Fibroblast of villous mesenchyme (primary cell): ENCODE results near the gene CABLES2. TPM values are rescaled to one million over a fixed set of nuclear protein-coding genes. Genes with fewer than 3 reads are reported as not detected.
"Not testable (repeated sequence)": the region's sequence is repeated elsewhere in the genome, so short reads cannot be mapped to it uniquely, and the experiment has no call there.

Experiments
- DNase-seq: peaks from one replicate; pipeline ENCODE4 v3.0.0-alpha.2; 2010; ENCODE audit warnings: low read depth
- H3K4me3 ChIP-seq: 2 replicates; pipeline ENCODE4 v1.5.1; 2011; ENCODE audit warnings: low read depth, mild to moderate bottlenecking, low read length
- total RNA-seq: library from RNA; depleted of rRNA; stranded (reverse); fragments of >200 nt; gene quantifications from 2 replicates; pipeline ENCODE4 v1.2.3, GENCODE V29; 2012
- TF ChIP-seq, protein P1 (sequence below): IDR thresholded peaks from 2 replicates; pipeline ENCODE4 v1.5.1; 2012; ENCODE audit warnings: low read depth, mild to moderate bottlenecking, low read length; ENCODE audit not compliant: insufficient read depth

The CABLES2 gene
- total RNA-seq, 1 donor, result 1.7 TPM

DNA sequence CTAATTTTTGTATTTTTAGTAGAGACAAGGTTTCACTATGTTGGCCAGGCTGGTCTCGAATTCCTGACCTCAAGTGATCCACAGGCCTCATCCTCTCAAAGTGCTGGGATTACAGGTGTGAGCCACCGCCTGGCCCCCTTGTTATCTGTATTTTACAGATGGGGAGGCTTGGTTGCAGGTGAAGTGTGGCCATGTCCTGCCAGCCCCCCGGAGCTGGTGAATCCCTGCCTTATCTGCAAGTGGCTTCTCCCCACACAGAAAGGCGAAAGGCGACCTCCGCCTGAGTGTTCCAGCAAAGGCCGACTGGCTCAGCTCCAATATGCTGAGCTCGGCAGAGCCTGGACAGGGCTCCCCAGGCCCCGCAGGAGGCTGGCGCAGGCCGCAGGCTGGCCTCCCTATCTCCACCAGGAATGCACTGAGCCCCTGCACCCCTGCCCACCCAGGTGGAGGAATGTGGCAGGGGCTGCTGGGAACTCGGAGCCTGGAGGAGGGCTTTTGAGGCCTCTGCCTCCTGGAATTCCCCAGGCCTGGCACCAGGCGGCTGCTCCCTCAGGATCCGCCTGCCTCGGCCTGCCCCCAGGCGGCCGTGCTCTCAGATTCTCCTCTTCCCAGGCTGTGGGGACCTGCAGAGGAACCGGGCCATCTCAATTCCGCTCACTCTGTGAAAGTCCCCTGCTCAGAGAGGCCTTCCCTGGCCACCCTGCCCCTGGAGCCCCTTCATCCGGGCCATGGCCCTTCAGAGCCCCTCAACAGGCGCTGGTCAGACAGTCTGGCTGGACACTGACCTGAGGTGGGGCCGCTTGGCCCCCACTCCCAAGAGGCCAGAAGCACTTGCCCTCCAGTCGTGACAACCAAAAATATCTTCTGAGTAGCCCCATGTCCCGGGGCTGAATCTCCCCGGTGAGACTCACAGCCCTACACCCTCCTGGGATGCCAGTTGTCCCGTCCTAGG lies 30.7 kb downstream of the CABLES2 start:
- DNase-seq, result peak; percentile 91
- TF ChIP-seq, protein P1, sequence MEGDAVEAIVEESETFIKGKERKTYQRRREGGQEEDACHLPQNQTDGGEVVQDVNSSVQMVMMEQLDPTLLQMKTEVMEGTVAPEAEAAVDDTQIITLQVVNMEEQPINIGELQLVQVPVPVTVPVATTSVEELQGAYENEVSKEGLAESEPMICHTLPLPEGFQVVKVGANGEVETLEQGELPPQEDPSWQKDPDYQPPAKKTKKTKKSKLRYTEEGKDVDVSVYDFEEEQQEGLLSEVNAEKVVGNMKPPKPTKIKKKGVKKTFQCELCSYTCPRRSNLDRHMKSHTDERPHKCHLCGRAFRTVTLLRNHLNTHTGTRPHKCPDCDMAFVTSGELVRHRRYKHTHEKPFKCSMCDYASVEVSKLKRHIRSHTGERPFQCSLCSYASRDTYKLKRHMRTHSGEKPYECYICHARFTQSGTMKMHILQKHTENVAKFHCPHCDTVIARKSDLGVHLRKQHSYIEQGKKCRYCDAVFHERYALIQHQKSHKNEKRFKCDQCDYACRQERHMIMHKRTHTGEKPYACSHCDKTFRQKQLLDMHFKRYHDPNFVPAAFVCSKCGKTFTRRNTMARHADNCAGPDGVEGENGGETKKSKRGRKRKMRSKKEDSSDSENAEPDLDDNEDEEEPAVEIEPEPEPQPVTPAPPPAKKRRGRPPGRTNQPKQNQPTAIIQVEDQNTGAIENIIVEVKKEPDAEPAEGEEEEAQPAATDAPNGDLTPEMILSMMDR, result peak; percentile 69
- H3K4me3 ChIP-seq, result no peak overlapping the region

DNA sequence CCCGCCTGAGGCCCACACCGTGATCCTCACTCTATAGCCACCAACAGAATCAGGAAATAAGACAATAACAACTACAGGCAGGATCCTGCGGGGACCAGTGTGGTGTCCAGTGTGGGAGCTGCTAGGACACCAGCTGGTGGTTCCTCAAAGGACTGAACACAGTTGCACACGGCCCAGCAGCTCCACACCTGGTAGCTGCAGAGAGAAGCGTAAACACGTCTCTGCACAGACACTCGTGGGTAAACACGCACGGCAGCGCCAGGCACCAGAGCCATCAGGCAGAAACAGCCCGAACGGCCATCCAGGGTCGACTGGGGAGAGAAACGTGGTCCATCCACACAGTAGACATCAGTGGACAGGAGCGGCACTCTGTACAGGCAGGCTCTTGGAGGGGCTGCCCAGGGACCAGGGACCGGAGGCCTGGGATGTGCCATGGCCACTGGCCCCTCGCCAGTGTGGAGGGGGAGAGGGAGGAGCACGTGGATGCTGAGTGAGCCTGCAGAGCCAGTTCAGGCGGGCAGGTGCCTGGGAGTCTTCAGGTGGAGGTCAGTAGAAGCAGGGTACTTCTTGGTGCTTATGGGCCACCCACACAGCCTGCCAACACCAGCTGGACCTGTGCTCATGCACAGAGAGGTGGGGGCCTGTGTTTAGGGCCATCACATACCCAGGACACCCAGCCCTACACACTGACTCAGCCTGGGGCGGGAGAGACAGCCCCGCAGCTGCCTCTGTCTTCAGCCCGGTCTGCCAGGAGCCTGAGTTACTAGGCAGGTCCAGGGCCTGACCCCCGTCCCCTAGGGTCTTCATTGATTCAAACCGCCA lies 32.5 kb downstream of the CABLES2 start:
- no peak for DNase-seq
- TF ChIP-seq, protein P1, result no peak
- no peak overlapping the region for H3K4me3 ChIP-seq

DNA sequence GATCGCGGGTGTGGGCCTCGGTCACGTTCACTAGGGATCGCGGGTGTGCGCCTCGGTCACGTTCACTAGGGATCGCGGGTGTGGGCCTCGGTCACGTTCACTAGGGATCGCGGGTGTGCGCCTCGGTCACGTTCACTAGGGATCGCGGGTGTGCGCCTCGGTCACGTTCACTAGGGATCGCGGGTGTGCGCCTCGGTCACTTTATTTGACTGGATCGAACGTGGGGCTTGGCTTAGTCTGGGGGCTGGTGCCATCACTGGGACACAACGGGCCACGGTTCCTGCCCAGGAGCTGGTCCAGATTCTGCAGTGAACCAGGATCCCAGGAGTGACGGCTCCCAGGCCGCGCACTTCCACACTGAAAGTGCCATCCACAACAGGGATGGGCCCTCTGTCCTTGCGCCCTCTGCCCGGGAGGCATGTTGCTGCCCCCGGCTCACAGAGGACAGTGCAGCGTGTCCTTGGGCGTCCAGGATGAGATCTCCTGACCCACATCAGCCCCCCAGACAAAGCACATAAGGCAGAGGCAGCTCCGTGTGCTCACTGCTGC lies 33.4 kb downstream of the CABLES2 start:
- DNase-seq, result not testable (repeated sequence)

DNA sequence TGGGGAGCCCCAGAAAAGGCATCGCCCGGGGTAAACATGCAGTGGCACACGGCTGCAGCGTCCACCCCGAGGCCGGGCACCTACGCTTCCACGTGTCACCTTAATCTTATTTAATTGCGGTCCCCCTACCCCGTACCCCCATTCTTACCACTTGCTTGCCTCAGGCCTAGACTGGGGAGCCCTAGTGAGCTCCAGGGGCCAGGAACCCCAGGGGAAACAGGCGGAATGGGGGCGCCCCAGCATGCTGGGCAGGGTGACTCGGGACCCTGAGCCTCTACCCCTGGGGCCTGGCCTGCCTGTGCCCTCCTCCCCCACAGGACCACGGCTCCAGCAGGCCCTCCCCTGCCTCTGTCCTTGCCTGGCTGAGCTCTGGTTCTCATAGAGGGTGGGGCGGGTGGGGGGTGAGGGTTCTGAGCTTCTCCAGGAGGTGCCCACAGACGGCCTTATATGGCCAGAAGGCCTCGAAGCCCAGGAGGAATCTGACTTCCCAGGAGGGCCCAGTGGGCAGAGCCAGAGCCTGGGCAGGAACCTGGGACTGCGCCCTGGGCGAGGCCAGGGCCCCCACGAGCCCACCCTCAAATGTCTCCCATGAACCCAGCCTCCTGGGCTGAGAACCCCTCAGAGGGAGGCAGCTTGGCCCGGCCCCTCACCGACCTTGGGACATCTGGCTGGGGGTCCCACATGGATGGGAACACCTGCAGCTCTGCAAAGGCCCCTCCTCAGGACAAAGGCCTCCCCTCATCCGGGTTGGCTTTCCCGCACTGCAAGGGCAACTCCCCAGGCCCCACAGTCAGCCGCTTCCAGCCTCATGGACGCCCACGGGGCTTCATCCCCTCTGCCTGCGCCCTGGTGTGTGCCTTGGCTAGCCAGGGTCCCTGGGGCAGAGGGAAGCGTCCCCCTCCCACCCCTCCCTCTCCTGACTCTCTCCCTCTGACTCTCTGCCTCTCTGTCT lies 34.8 kb downstream of the CABLES2 start:
- no peak overlapping the region for H3K4me3 ChIP-seq
- DNase-seq, result no peak
- TF ChIP-seq, protein P1, result no peak

More for the DNA sequence above, 33.4 kb downstream of the CABLES2 start:
- H3K4me3 ChIP-seq, result not testable (repeated sequence)

DNA sequence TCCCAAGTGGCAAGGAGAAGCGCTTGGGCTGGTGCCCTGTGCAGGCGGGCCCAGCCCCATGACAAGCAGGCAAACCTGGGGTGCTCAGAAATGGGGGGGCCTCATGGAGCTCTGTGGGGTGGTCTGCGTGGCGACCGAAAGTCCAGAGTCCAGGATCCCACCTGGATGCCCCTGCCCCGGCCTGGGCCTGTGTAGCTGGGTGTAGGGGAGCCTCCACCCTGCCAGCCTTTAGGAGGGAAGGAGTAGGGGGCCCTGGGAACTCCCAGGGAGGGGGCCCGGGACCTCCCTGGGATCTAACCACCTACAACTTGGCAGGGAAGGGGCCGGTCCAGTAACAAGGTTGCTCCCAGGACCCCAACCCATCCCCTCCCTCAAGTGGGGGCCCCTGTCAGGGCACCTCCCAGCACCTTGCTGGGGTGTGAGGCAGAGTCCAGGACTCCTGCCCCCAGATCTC lies 35.5 kb downstream of the CABLES2 start:
- H3K4me3 ChIP-seq, result no peak overlapping the region
- DNase-seq, result no peak
- TF ChIP-seq, protein P1, result no peak

DNA sequence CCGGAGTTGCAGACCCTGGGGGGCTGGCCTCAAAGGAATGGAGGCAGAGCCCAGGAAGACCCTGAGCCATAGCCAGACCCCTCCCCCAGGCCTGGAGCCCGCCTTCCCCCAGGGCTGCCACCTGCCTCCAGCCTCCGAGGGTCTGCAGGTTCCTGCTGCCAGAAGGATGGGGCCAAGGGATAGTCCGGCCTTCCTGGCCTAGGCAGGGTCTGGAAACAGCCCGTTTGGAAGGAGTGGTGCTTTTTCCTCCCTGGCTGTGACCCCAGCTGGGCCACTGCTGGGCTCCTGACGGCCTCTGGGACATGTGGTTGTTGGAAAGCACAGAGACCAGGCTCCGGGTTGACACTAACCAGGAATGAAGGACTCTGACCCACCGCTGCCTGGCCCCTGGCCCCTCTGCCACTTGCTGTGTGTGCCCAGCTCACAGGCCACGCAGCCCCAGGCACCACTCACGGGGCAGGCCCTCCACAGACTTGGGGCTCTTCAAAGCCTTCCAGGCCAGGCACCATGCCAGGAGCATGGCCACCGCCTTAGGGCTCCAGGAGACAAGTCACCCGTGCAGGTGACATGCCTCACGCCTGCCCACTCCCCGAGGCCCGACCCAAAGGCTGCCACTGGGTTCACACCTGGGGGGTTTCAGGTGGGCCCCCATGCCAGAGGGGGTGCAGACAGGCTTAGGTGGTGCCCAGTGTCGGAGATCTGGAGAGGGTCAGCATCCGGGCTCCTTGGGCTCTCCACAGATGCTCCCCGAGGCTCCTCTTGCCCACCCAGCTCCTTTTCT lies 36.1 kb downstream of the CABLES2 start:
- no peak overlapping the region for H3K4me3 ChIP-seq
- TF ChIP-seq, protein P1, result no peak
- no peak for DNase-seq
